ENCODE results near the gene SEMA4F.

GRCh38 chr2:74659462-74659861, 5.4 kb downstream of the SEMA4F start:
- TF ChIP-seq CTCF (IDR thresholded peaks at IDR 0.05; ENCODE audit: poor library complexity) (no peak), EZH2 (IDR thresholded peaks at IDR 0.05; ENCODE audit: borderline replicate concordance) (no peak)
